Neural progenitor cell (in vitro differentiated cells): ENCODE measurements around the gene PLA2G3. TPM values are rescaled to one million over a fixed set of nuclear protein-coding genes. Genes with fewer than 3 reads are reported as not detected.
A peak's percentile ranks its signal among the peaks of the same experiment; 100 is the strongest.

ENCODE experiments used
- DNase-seq: peaks from one replicate; pipeline ENCODE4 v3.0.0-alpha.2; 2016; ENCODE audit warnings: low spot score
- H2AFZ ChIP-seq: fragments of 200-600 bp; sonication (generic); replicated peaks from 2 replicates; pipeline ENCODE4 v1.6.1; 2016; ENCODE audit warnings: antibody characterized with exemption
- H3F3A ChIP-seq: fragments of 200-600 bp; sonication (generic); 2 replicates; pipeline ENCODE4 v1.6.1; 2016; ENCODE audit warnings: antibody characterized with exemption, low read depth
- H3K27ac ChIP-seq: fragments of 200-600 bp; sonication (generic); 2 replicates; pipeline ENCODE4 v1.5.1; 2016; ENCODE audit warnings: mild to moderate bottlenecking
- H3K27me3 ChIP-seq: fragments of 200-600 bp; sonication (generic); 2 replicates; pipeline ENCODE4 v1.6.1; 2016; ENCODE audit warnings: mild to moderate bottlenecking, moderate library complexity
- H3K36me3 ChIP-seq: fragments of 200-600 bp; sonication (generic); 2 replicates; pipeline ENCODE4 v1.5.1; 2016
- H3K4me1 ChIP-seq: fragments of 200-600 bp; sonication (generic); 2 replicates; pipeline ENCODE4 v1.6.1; 2016; ENCODE audit warnings: mixed run types
- H3K4me2 ChIP-seq: fragments of 200-600 bp; sonication (generic); 2 replicates; pipeline ENCODE4 v1.6.1; 2016
- H3K4me3 ChIP-seq: fragments of 200-600 bp; sonication (generic); 2 replicates; pipeline ENCODE4 v1.5.1; 2016
- H3K79me2 ChIP-seq: fragments of 200-600 bp; sonication (generic); 2 replicates; pipeline ENCODE4 v1.6.1; 2016; ENCODE audit warnings: low read depth
- H3K9ac ChIP-seq: fragments of 200-600 bp; sonication (generic); 2 replicates; pipeline ENCODE4 v1.6.1; 2016
- H3K9me3 ChIP-seq: fragments of 200-600 bp; sonication (generic); 2 replicates; pipeline ENCODE4 v1.5.1; 2016; ENCODE audit warnings: low read depth
- H4K20me1 ChIP-seq: fragments of 200-600 bp; sonication (generic); 2 replicates; pipeline ENCODE4 v1.6.1; 2016; ENCODE audit warnings: low read depth
- H3K27ac Mint-ChIP-seq: 3 replicates; pipeline ENCODE4 v1.8.0; 2021; ENCODE audit warnings: mixed read lengths
- H3K27me3 Mint-ChIP-seq: 2 replicates; pipeline ENCODE4 v1.8.0; 2022; ENCODE audit warnings: low read depth, mild to moderate bottlenecking, inconsistent platforms, moderate library complexity, mixed read lengths; ENCODE audit not compliant: insufficient read depth
- H3K36me3 Mint-ChIP-seq: 3 replicates; pipeline ENCODE4 v1.8.0; 2021; ENCODE audit warnings: mixed read lengths
- H3K4me1 Mint-ChIP-seq: 3 replicates; pipeline ENCODE4 v1.8.0; 2021; ENCODE audit warnings: mixed read lengths
- H3K4me3 Mint-ChIP-seq: 3 replicates; pipeline ENCODE4 v1.8.0; 2021; ENCODE audit warnings: mild to moderate bottlenecking, moderate library complexity, mixed read lengths
- H3K9me3 Mint-ChIP-seq: 3 replicates; pipeline ENCODE4 v1.8.0; 2020; ENCODE audit warnings: mixed read lengths
- EZH2 ChIP-seq: fragments of 200-600 bp; sonication (generic); IDR thresholded peaks from 2 replicates; pipeline ENCODE4 v1.6.1; 2017; ENCODE audit warnings: antibody characterized with exemption, mild to moderate bottlenecking, moderate library complexity
- EZH2phosphoT487 ChIP-seq: fragments of 200-600 bp; sonication (generic); IDR thresholded peaks from 2 replicates; pipeline ENCODE4 v1.6.1; 2017; ENCODE audit warnings: antibody characterized with exemption
- total RNA-seq: library from RNA; depleted of rRNA; stranded (reverse); fragments of >200 nt; gene quantifications from 2 replicates; pipeline ENCODE4 v1.2.3, GENCODE V29; 2015; ENCODE audit warnings: low replicate concordance
- TF ChIP-seq, protein P1 (sequence below): fragments of 200-600 bp; sonication (generic); IDR thresholded peaks from 2 replicates; pipeline ENCODE4 v1.5.1; 2017; ENCODE audit warnings: antibody characterized with exemption, mild to moderate bottlenecking

Gene PLA2G3
- total RNA-seq, 1 donor from 2014 or later, result 0.41 TPM

GRCh38 chr22:31141551-31141950, 1.2 kb upstream of the PLA2G3 start:
- Histone ChIP-seq H3K79me2 (no peaks in the 10 kb centered on the region), H2AFZ (no peak overlapping the region), H3K36me3 (no peaks in the 10 kb centered on the region), H3K4me2 (no peak overlapping the region), H3K9ac (no peak overlapping the region), H3K27ac (no peak overlapping the region), H3K9me3 (peaks cover 2% of the 10 kb centered on the region), H3K27me3 (peaks cover 8% of the 10 kb centered on the region), H3F3A (peaks cover 4% of the 10 kb centered on the region), H3K4me3 (no peak overlapping the region), H3K4me1 (peaks cover 15% of the 10 kb centered on the region), H4K20me1 (no peaks in the 10 kb centered on the region)
- Mint-ChIP-seq H3K4me3 (no peak overlapping the region), H3K27ac (peak overlapping the region; percentile 37), H3K4me1 (peaks cover 25% of the 10 kb centered on the region), H3K9me3 (peaks cover 9% of the 10 kb centered on the region), H3K27me3 (peaks cover 13% of the 10 kb centered on the region), H3K36me3 (peaks cover 3% of the 10 kb centered on the region)
- TF ChIP-seq, protein P1, sequence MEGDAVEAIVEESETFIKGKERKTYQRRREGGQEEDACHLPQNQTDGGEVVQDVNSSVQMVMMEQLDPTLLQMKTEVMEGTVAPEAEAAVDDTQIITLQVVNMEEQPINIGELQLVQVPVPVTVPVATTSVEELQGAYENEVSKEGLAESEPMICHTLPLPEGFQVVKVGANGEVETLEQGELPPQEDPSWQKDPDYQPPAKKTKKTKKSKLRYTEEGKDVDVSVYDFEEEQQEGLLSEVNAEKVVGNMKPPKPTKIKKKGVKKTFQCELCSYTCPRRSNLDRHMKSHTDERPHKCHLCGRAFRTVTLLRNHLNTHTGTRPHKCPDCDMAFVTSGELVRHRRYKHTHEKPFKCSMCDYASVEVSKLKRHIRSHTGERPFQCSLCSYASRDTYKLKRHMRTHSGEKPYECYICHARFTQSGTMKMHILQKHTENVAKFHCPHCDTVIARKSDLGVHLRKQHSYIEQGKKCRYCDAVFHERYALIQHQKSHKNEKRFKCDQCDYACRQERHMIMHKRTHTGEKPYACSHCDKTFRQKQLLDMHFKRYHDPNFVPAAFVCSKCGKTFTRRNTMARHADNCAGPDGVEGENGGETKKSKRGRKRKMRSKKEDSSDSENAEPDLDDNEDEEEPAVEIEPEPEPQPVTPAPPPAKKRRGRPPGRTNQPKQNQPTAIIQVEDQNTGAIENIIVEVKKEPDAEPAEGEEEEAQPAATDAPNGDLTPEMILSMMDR, result no peak
- TF ChIP-seq EZH2phosphoT487 (no peak), EZH2 (no peak)
- no peak for DNase-seq

DNA sequence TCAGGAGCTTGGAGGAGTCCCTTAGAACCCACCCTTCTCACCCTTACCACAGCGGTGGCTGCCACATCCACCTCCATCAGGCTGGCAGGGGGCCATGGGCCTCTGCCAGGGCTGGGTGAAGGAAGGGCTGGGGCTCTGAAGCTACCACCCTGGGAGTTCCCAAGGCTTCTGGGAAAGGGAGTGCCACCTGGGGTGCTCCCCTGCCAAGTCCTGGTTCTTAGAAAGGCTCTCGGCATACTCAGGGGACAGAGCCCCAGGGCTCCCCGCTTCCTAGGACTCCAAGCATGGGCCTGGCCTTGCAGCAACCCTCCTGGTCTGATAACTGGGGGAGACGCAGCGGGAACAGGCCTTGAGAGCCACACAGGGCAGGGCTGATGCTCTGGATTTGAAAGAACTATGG, 438 bp upstream of the PLA2G3 start:
- H3K36me3 Mint-ChIP-seq, result peaks cover 3% of the 10 kb centered on the region
- H3K4me2 ChIP-seq, result peak overlapping the region; percentile 83

GRCh38 chr22:31139066-31139465, 1.2 kb downstream of the PLA2G3 start:
- peaks cover 7% of the 10 kb centered on the region for H3K36me3 Mint-ChIP-seq
- no peaks in the 10 kb centered on the region for H3K9me3 ChIP-seq
- peaks cover 15% of the 10 kb centered on the region for H3K27me3 Mint-ChIP-seq
- peak overlapping the region; percentile 57 for H3K27ac Mint-ChIP-seq
- no peak for DNase-seq
- no peaks in the 10 kb centered on the region for H3K36me3 ChIP-seq
- H3K4me1 ChIP-seq, result peaks cover 15% of the 10 kb centered on the region
- TF ChIP-seq EZH2 (no peak), EZH2phosphoT487 (no peak)
- TF ChIP-seq, protein P1, result no peak
- peak overlapping the region; percentile 83 for H3K4me2 ChIP-seq
- H3K9me3 Mint-ChIP-seq, result no peaks in the 10 kb centered on the region
- H4K20me1 ChIP-seq, result no peaks in the 10 kb centered on the region
- no peak overlapping the region for H3K9ac ChIP-seq
- peak overlapping the region; percentile 92 for H3K4me3 Mint-ChIP-seq
- H3K27ac ChIP-seq, result no peak overlapping the region
- peaks cover 25% of the 10 kb centered on the region for H3K4me1 Mint-ChIP-seq
- no peak overlapping the region for H2AFZ ChIP-seq
- peaks cover 8% of the 10 kb centered on the region for H3K27me3 ChIP-seq
- H3K79me2 ChIP-seq, result no peaks in the 10 kb centered on the region
- no peak overlapping the region for H3K4me3 ChIP-seq
- H3F3A ChIP-seq, result peaks cover 4% of the 10 kb centered on the region

More for the DNA sequence above, 438 bp upstream of the PLA2G3 start:
- H3K4me1 Mint-ChIP-seq, result peaks cover 25% of the 10 kb centered on the region
- DNase-seq, result no peak
- peaks cover 6% of the 10 kb centered on the region for H3K9me3 Mint-ChIP-seq
- no peak overlapping the region for H2AFZ ChIP-seq
- no peaks in the 10 kb centered on the region for H4K20me1 ChIP-seq
- TF ChIP-seq EZH2phosphoT487, result no peak
- TF ChIP-seq, protein P1, result no peak
- no peak for TF ChIP-seq EZH2
- H3K27me3 ChIP-seq, result peaks cover 8% of the 10 kb centered on the region
- no peak overlapping the region for H3K27ac ChIP-seq
- H3K9ac ChIP-seq, result no peak overlapping the region
- H3K36me3 ChIP-seq, result no peaks in the 10 kb centered on the region
- no peaks in the 10 kb centered on the region for H3K9me3 ChIP-seq
- peaks cover 4% of the 10 kb centered on the region for H3F3A ChIP-seq
- H3K4me1 ChIP-seq, result peaks cover 15% of the 10 kb centered on the region
- no peaks in the 10 kb centered on the region for H3K79me2 ChIP-seq
- peaks cover 13% of the 10 kb centered on the region for H3K27me3 Mint-ChIP-seq
- H3K4me3 ChIP-seq, result peak overlapping the region; percentile 45
- no peak overlapping the region for H3K27ac Mint-ChIP-seq
- no peak overlapping the region for H3K4me3 Mint-ChIP-seq
